Measurements from ENCODE around the gene PHF21B.

PHF21B gene

GRCh38 chr22:45042263-45042662 is 32.5 kb upstream of the PHF21B start:
- H3K27ac ChIP-seq: no peak overlapping the region
- DNase-seq: no peak
- no peak for TF ChIP-seq CTCF (IDR thresholded peaks at IDR 0.05; ENCODE audit: low read depth, low read length)
- H3K4me3 ChIP-seq (ENCODE audit: low read depth, low read length): no peak overlapping the region
- peaks cover 3% of the 10 kb centered on the region for H3K9me3 ChIP-seq (ENCODE audit: severe bottlenecking)
- H3K36me3 ChIP-seq: no peaks in the 10 kb centered on the region
- H3K27me3 ChIP-seq (ENCODE audit: insufficient read depth, low read depth, severe bottlenecking): no peaks in the 10 kb centered on the region

GRCh38 chr22:45039133-45039532 is 29.3 kb upstream of the PHF21B start:
- no peak overlapping the region for H3K4me3 ChIP-seq (ENCODE audit: low read depth, low read length)
- no peaks in the 10 kb centered on the region for H3K36me3 ChIP-seq
- TF ChIP-seq CTCF (IDR thresholded peaks at IDR 0.05; ENCODE audit: low read depth, low read length): no peak
- DNase-seq: no peak
- peaks cover 3% of the 10 kb centered on the region for H3K9me3 ChIP-seq (ENCODE audit: severe bottlenecking)
- no peak overlapping the region for H3K27ac ChIP-seq
- H3K27me3 ChIP-seq (ENCODE audit: insufficient read depth, low read depth, severe bottlenecking): no peaks in the 10 kb centered on the region

- no peak for DNase-seq
- no peaks in the 10 kb centered on the region for H3K36me3 ChIP-seq
- no peak overlapping the region for H3K27ac ChIP-seq
- no peak overlapping the region for H3K4me3 ChIP-seq (ENCODE audit: low read depth, low read length)
- TF ChIP-seq CTCF (IDR thresholded peaks at IDR 0.05; ENCODE audit: low read depth, low read length): no peak
- no peaks in the 10 kb centered on the region for H3K9me3 ChIP-seq (ENCODE audit: severe bottlenecking)
- no peaks in the 10 kb centered on the region for H3K27me3 ChIP-seq (ENCODE audit: insufficient read depth, low read depth, severe bottlenecking)
Observed at GRCh38 chr22:45036154-45036553, 26.3 kb upstream of the PHF21B start.

GRCh38 chr22:45034821-45035220 is 25.0 kb upstream of the PHF21B start:
- no peak for TF ChIP-seq CTCF (IDR thresholded peaks at IDR 0.05; ENCODE audit: low read depth, low read length)
- no peaks in the 10 kb centered on the region for H3K36me3 ChIP-seq
- H3K27me3 ChIP-seq (ENCODE audit: insufficient read depth, low read depth, severe bottlenecking): no peaks in the 10 kb centered on the region
- H3K4me3 ChIP-seq (ENCODE audit: low read depth, low read length): no peak overlapping the region
- no peak overlapping the region for H3K27ac ChIP-seq
- H3K9me3 ChIP-seq (ENCODE audit: severe bottlenecking): no peaks in the 10 kb centered on the region
- no peak for DNase-seq

- Histone ChIP-seq H3K27me3 (ENCODE audit: insufficient read depth, low read depth, severe bottlenecking) (no peaks in the 10 kb centered on the region), H3K4me3 (ENCODE audit: low read depth, low read length) (no peak overlapping the region), H3K27ac (no peak overlapping the region), H3K36me3 (no peaks in the 10 kb centered on the region), H3K9me3 (ENCODE audit: severe bottlenecking) (no peaks in the 10 kb centered on the region)
- TF ChIP-seq CTCF (IDR thresholded peaks at IDR 0.05; ENCODE audit: low read depth, low read length): no peak
- no peak for DNase-seq
Observed at GRCh38 chr22:45034156-45034555, 24.4 kb upstream of the PHF21B start.

GRCh38 chr22:45033136-45033535 is 23.3 kb upstream of the PHF21B start:
- H3K9me3 ChIP-seq (ENCODE audit: severe bottlenecking): no peaks in the 10 kb centered on the region
- H3K4me3 ChIP-seq (ENCODE audit: low read depth, low read length): no peak overlapping the region
- no peak overlapping the region for H3K27ac ChIP-seq
- no peak for DNase-seq
- no peak for TF ChIP-seq CTCF (IDR thresholded peaks at IDR 0.05; ENCODE audit: low read depth, low read length)
- H3K27me3 ChIP-seq (ENCODE audit: insufficient read depth, low read depth, severe bottlenecking): no peaks in the 10 kb centered on the region
- no peaks in the 10 kb centered on the region for H3K36me3 ChIP-seq
